PC-3 (cell line): ENCODE results near the gene CAMTA1. TPM values are rescaled to one million over a fixed set of nuclear protein-coding genes. Genes with fewer than 3 reads are reported as not detected.

Experiments
- ATAC-seq: fragments of 200-7000 bp; cut with Tn5 transposase; 2 replicates; pipeline ENCODE4 v1.9.1; 2020; ENCODE audit warnings: mild to moderate bottlenecking, moderate library complexity
- BruUV-seq: library from RNA; stranded (reverse); fragments of 400-500 nt; replicated peaks from 2 replicates; lab custom pipeline; 2021; lab: Mats Ljungman, UMichigan
- CTCF ChIA-PET: fragments of 300-600 bp; sonication (Branson Sonifier 250); formaldehyde crosslinking; loops from one replicate; lab custom pipeline; 2022; ENCODE audit warnings: antibody characterized with exemption; lab: Charles Lee
- POLR2A ChIA-PET: fragments of 300-600 bp; sonication (Branson Sonifier 250); formaldehyde crosslinking; loops from one replicate; lab custom pipeline; 2022; ENCODE audit warnings: antibody characterized with exemption; ENCODE audit not compliant: unreplicated experiment; lab: Charles Lee
- DNase-seq: peaks from one replicate; pipeline ENCODE4 v3.0.0-alpha.2; 2015
- H2AFZ ChIP-seq: fragments of 300-600 bp; sonication (generic); 2 replicates; pipeline ENCODE4 v1.6.0; 2016; ENCODE audit warnings: antibody characterized with exemption, low read length
- H3F3A ChIP-seq: fragments of 300-600 bp; sonication (generic); one replicate; pipeline ENCODE4 v1.6.0; 2017; ENCODE audit warnings: antibody characterized with exemption, low read length, control low read depth, mild to moderate bottlenecking; ENCODE audit not compliant: unreplicated experiment
- H3K27ac ChIP-seq: fragments of 300-600 bp; sonication (generic); 2 replicates; pipeline ENCODE4 v1.5.1; 2016; ENCODE audit warnings: mild to moderate bottlenecking, low read length
- H3K27me3 ChIP-seq: fragments of 300-600 bp; sonication (generic); 2 replicates; pipeline ENCODE4 v1.6.1; 2016; ENCODE audit warnings: low read length, mixed read lengths
- H3K36me3 ChIP-seq: fragments of 300-600 bp; sonication (generic); 2 replicates; pipeline ENCODE4 v1.6.1; 2016; ENCODE audit warnings: low read depth, mixed run types, low read length, mixed read lengths
- H3K4me1 ChIP-seq: fragments of 300-600 bp; sonication (generic); 2 replicates; pipeline ENCODE4 v1.5.1; 2016; ENCODE audit warnings: low read length; ENCODE audit not compliant: insufficient read depth
- H3K4me2 ChIP-seq: fragments of 300-600 bp; sonication (generic); 2 replicates; pipeline ENCODE4 v1.6.0; 2016; ENCODE audit warnings: low read length
- H3K4me3 ChIP-seq: fragments of 300-600 bp; sonication (generic); 2 replicates; pipeline ENCODE4 v1.5.1; 2016; ENCODE audit warnings: mild to moderate bottlenecking, low read length, mixed read lengths
- H3K79me2 ChIP-seq: fragments of 300-600 bp; sonication (generic); 2 replicates; pipeline ENCODE4 v1.6.1; 2017; ENCODE audit warnings: low read length, mixed read lengths
- H3K9ac ChIP-seq: fragments of 300-600 bp; sonication (generic); 2 replicates; pipeline ENCODE4 v1.6.0; 2016; ENCODE audit warnings: mild to moderate bottlenecking, low read length
- H3K9me2 ChIP-seq: fragments of 300-600 bp; sonication (generic); replicated peaks from 2 replicates; pipeline ENCODE4 v1.6.1; 2016; ENCODE audit warnings: mixed run types, low read length, mixed read lengths
- H3K9me3 ChIP-seq: fragments of 300-600 bp; sonication (generic); 2 replicates; pipeline ENCODE4 v1.6.1; 2016; ENCODE audit warnings: low read length, mixed read lengths
- H4K20me1 ChIP-seq: fragments of 300-600 bp; sonication (generic); 2 replicates; pipeline ENCODE4 v1.6.1; 2016; ENCODE audit warnings: low read length, mixed read lengths
- EZH2 ChIP-seq: fragments of 300-600 bp; sonication (generic); IDR thresholded peaks from one replicate; pipeline ENCODE4 v1.6.1; 2017; ENCODE audit warnings: antibody characterized with exemption, mild to moderate bottlenecking, low read length; ENCODE audit not compliant: unreplicated experiment
- EZH2phosphoT487 ChIP-seq: fragments of 300-600 bp; sonication (generic); IDR thresholded peaks from 2 replicates; pipeline ENCODE4 v1.6.1; 2018; ENCODE audit warnings: mild to moderate bottlenecking, antibody characterized with exemption, low read length, borderline replicate concordance
- intact Hi-C: fragments of 100-400 bp; cut with micrococcal nuclease; formaldehyde crosslinking; loops from 2 replicates; pipeline ENCODE4 v1.9.0; 2023
- total RNA-seq: library from RNA; depleted of rRNA; stranded (reverse); fragments of >200 nt; gene quantifications from 2 replicates; pipeline ENCODE4 v1.2.3, GENCODE V29; 2014
- TF ChIP-seq, protein P1 (sequence below): fragments of 300-600 bp; sonication (generic); conservative IDR thresholded peaks from 2 replicates; pipeline ENCODE4 v1.5.1; 2017; ENCODE audit warnings: antibody characterized with exemption, low read depth, mild to moderate bottlenecking, low read length

CAMTA1 gene
- total RNA-seq, 1 experiment from 2014 or later = 40.8 TPM

DNA sequence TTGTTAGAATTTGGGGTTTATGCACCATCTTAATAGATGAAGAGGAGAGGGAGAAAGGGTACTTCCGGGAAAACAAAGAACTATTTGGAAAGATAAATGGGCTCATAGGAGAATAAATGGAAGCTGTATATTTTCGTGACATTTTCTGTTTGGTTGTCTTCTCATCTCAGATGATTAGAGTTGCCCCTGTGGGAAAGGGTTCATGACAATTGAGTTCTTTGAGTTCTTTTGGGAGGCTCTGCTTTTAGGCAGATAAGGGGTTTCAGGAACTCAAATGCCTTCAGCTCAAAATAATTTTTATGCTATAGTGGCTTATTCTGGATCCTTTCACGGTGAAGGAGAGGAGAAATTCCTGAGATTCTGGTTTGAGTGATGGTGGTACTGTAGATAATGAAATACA, 63.6 kb downstream of the CAMTA1 start:
- POLR2A ChIA-PET = no interaction called here
- no peak overlapping the region for H3K4me2 ChIP-seq
- no peaks in the 10 kb centered on the region for H3K4me1 ChIP-seq
- no peak overlapping the region for H3K9ac ChIP-seq
- H4K20me1 ChIP-seq = no peaks in the 10 kb centered on the region
- no peaks in the 10 kb centered on the region for H3K9me2 ChIP-seq
- CTCF ChIA-PET = no interaction called here
- H3K9me3 ChIP-seq = no peaks in the 10 kb centered on the region
- H2AFZ ChIP-seq = no peak overlapping the region
- H3F3A ChIP-seq = no peaks in the 10 kb centered on the region
- TF ChIP-seq, protein P1, sequence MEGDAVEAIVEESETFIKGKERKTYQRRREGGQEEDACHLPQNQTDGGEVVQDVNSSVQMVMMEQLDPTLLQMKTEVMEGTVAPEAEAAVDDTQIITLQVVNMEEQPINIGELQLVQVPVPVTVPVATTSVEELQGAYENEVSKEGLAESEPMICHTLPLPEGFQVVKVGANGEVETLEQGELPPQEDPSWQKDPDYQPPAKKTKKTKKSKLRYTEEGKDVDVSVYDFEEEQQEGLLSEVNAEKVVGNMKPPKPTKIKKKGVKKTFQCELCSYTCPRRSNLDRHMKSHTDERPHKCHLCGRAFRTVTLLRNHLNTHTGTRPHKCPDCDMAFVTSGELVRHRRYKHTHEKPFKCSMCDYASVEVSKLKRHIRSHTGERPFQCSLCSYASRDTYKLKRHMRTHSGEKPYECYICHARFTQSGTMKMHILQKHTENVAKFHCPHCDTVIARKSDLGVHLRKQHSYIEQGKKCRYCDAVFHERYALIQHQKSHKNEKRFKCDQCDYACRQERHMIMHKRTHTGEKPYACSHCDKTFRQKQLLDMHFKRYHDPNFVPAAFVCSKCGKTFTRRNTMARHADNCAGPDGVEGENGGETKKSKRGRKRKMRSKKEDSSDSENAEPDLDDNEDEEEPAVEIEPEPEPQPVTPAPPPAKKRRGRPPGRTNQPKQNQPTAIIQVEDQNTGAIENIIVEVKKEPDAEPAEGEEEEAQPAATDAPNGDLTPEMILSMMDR = no peak
- TF ChIP-seq EZH2 (no peak), EZH2phosphoT487 (no peak)
- no peaks in the 10 kb centered on the region for H3K27me3 ChIP-seq
- DNase-seq (no peak), ATAC-seq (no peak)
- BruUV-seq = no TSS peak
- no peak overlapping the region for H3K27ac ChIP-seq
- H3K4me3 ChIP-seq = no peak overlapping the region
- H3K79me2 ChIP-seq = no peaks in the 10 kb centered on the region
- intact Hi-C loops = no loop called here
- H3K36me3 ChIP-seq = peaks cover 22% of the 10 kb centered on the region; the same call in 1 of the 2 replicates

GRCh38 chr1:6850537-6850936, 65.3 kb downstream of the CAMTA1 start:
- Histone ChIP-seq H4K20me1 (no peaks in the 10 kb centered on the region), H3F3A (no peaks in the 10 kb centered on the region), H3K9me3 (no peaks in the 10 kb centered on the region), H3K27me3 (no peaks in the 10 kb centered on the region), H3K27ac (no peak overlapping the region), H2AFZ (no peak overlapping the region), H3K9ac (no peak overlapping the region), H3K4me3 (no peak overlapping the region), H3K36me3 (peaks cover 12% of the 10 kb centered on the region; the same call in 1 of the 2 replicates), H3K9me2 (no peaks in the 10 kb centered on the region), H3K4me2 (no peak overlapping the region), H3K4me1 (no peaks in the 10 kb centered on the region), H3K79me2 (no peaks in the 10 kb centered on the region)
- TF ChIP-seq, protein P1 = no peak
- TF ChIP-seq EZH2phosphoT487 = no peak
- no peak for TF ChIP-seq EZH2
- intact Hi-C loops = no loop called here
- BruUV-seq = no TSS peak
- ChIA-PET POLR2A (no interaction called here), CTCF (no interaction called here)
- ATAC-seq = no peak
- DNase-seq = no peak

GRCh38 chr1:6852136-6852890, 67.1 kb downstream of the CAMTA1 start:
- CTCF ChIA-PET = interaction anchor here (0.5 kb wide), 1 partner anchor 50 kb away, joined by 3 read pairs; no protein-coding TSS in a partner anchor
- Histone ChIP-seq H3K4me3 (no peak overlapping the region), H3K4me1 (no peaks in the 10 kb centered on the region), H3K79me2 (no peaks in the 10 kb centered on the region), H3K9me3 (no peaks in the 10 kb centered on the region), H3K36me3 (0 out of 2 replicates have a peak, but pooled peaks cover 6% of the 10 kb centered on the region), H3K9ac (no peak overlapping the region), H3K27me3 (no peaks in the 10 kb centered on the region), H2AFZ (no peak overlapping the region), H4K20me1 (no peaks in the 10 kb centered on the region), H3K27ac (no peak overlapping the region), H3F3A (no peaks in the 10 kb centered on the region), H3K4me2 (no peak overlapping the region), H3K9me2 (no peaks in the 10 kb centered on the region)
- TF ChIP-seq, protein P1 = no peak
- TF ChIP-seq EZH2 (no peak), EZH2phosphoT487 (no peak)
- POLR2A ChIA-PET = no interaction called here
- DNase-seq (no peak), ATAC-seq (no peak)
- no TSS peak for BruUV-seq
- intact Hi-C loops = no loop called here
